Osteocyte (in vitro differentiated cells): ENCODE data around the gene ATG5. TPM values are rescaled to one million over a fixed set of nuclear protein-coding genes. Genes with fewer than 3 reads are reported as not detected.

Experiments used
- DNase-seq: peaks from one replicate; pipeline ENCODE4 v3.0.0; 2021; ENCODE audit warnings: mixed read lengths; ENCODE audit not compliant: unreplicated experiment; ENCODE audit errors: extremely low spot score
- H3K27ac Mint-ChIP-seq: one replicate; pipeline ENCODE4 v1.8.0; 2021; ENCODE audit warnings: mild to moderate bottlenecking, mixed read lengths; ENCODE audit not compliant: unreplicated experiment
- H3K27me3 Mint-ChIP-seq: one replicate; pipeline ENCODE4 v1.8.0; 2021; ENCODE audit warnings: mixed read lengths; ENCODE audit not compliant: unreplicated experiment
- H3K36me3 Mint-ChIP-seq: one replicate; pipeline ENCODE4 v1.8.0; 2021; ENCODE audit warnings: mixed read lengths; ENCODE audit not compliant: unreplicated experiment
- H3K4me1 Mint-ChIP-seq: one replicate; pipeline ENCODE4 v1.8.0; 2021; ENCODE audit warnings: mixed read lengths; ENCODE audit not compliant: unreplicated experiment
- H3K4me3 Mint-ChIP-seq: one replicate; pipeline ENCODE4 v1.8.0; 2021; ENCODE audit warnings: mild to moderate bottlenecking, moderate library complexity, mixed read lengths; ENCODE audit not compliant: unreplicated experiment
- H3K9me3 Mint-ChIP-seq: one replicate; pipeline ENCODE4 v1.8.0; 2021; ENCODE audit warnings: mixed read lengths; ENCODE audit not compliant: unreplicated experiment
- total RNA-seq: library from RNA; stranded (reverse); gene quantifications from 2 replicates; pipeline ENCODE4 v1.2.1, GENCODE V29; 2021
- TF ChIP-seq, protein P1 (sequence below): fragments of 200-600 bp; sonication (generic); IDR thresholded peaks from 2 replicates; pipeline ENCODE4 v1.5.0; 2021; ENCODE audit warnings: antibody characterized with exemption, mild to moderate bottlenecking, moderate library complexity

The ATG5 gene
- total RNA-seq, 1 donor from 2014 or later = 26.0 TPM

- H3K4me1 Mint-ChIP-seq = no peaks in the 10 kb centered on the region
- H3K4me3 Mint-ChIP-seq = no peak overlapping the region
- DNase-seq = no peak
- TF ChIP-seq, protein P1, sequence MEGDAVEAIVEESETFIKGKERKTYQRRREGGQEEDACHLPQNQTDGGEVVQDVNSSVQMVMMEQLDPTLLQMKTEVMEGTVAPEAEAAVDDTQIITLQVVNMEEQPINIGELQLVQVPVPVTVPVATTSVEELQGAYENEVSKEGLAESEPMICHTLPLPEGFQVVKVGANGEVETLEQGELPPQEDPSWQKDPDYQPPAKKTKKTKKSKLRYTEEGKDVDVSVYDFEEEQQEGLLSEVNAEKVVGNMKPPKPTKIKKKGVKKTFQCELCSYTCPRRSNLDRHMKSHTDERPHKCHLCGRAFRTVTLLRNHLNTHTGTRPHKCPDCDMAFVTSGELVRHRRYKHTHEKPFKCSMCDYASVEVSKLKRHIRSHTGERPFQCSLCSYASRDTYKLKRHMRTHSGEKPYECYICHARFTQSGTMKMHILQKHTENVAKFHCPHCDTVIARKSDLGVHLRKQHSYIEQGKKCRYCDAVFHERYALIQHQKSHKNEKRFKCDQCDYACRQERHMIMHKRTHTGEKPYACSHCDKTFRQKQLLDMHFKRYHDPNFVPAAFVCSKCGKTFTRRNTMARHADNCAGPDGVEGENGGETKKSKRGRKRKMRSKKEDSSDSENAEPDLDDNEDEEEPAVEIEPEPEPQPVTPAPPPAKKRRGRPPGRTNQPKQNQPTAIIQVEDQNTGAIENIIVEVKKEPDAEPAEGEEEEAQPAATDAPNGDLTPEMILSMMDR = no peak
- H3K27ac Mint-ChIP-seq = no peak overlapping the region
- peaks cover 4% of the 10 kb centered on the region for H3K36me3 Mint-ChIP-seq
- H3K27me3 Mint-ChIP-seq = no peaks in the 10 kb centered on the region
- H3K9me3 Mint-ChIP-seq = no peaks in the 10 kb centered on the region
These were observed 110.0 kb downstream of the ATG5 start for GRCh38 chr6:106215608-106216007.

GRCh38 chr6:106214531-106214930 is 111.0 kb downstream of the ATG5 start:
- Mint-ChIP-seq H3K4me3 (no peak overlapping the region), H3K27ac (no peak overlapping the region), H3K36me3 (peaks cover 4% of the 10 kb centered on the region), H3K4me1 (no peaks in the 10 kb centered on the region), H3K27me3 (no peaks in the 10 kb centered on the region), H3K9me3 (no peaks in the 10 kb centered on the region)
- TF ChIP-seq, protein P1 = no peak
- no peak for DNase-seq

DNA sequence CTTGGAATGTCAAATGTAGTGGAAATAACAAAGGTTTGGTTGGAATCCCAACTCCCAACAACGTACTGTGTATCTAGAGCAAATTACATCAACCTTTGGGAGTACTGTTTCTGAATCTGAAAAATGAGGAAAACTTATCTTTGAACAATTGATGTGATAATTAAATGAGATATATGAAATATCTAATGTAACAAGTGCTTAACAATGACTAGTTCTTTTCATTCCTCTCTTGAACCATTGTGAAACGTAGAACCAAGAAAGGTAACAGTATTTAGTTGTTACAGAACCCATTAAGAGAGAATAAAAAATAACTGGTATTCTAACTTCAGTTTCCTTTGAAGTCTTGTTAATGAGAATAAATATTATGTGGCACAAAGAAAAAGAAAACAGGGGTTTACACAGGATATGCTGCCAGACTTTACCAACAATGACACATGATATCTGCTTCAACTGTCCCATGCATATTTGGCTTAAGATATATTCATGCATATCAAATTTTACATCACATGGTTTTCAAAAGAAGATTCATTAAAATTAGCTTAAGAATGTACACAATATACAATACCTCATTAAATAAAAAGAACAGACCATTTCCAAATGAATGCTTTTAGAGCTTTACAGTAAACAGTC is 111.8 kb downstream of the ATG5 start:
- no peak overlapping the region for H3K27ac Mint-ChIP-seq
- no peak overlapping the region for H3K4me3 Mint-ChIP-seq
- TF ChIP-seq, protein P1 = no peak
- H3K36me3 Mint-ChIP-seq = peaks cover 4% of the 10 kb centered on the region
- H3K9me3 Mint-ChIP-seq = peaks cover 4% of the 10 kb centered on the region
- DNase-seq = no peak
- no peaks in the 10 kb centered on the region for H3K27me3 Mint-ChIP-seq
- H3K4me1 Mint-ChIP-seq = no peaks in the 10 kb centered on the region

- Mint-ChIP-seq H3K4me3 (no peak overlapping the region), H3K27ac (no peak overlapping the region), H3K27me3 (no peaks in the 10 kb centered on the region), H3K36me3 (peaks cover 4% of the 10 kb centered on the region), H3K4me1 (no peaks in the 10 kb centered on the region), H3K9me3 (peaks cover 4% of the 10 kb centered on the region)
- DNase-seq = no peak
- TF ChIP-seq, protein P1 = no peak
These were observed 113.0 kb downstream of the ATG5 start for GRCh38 chr6:106212576-106212975.

DNA sequence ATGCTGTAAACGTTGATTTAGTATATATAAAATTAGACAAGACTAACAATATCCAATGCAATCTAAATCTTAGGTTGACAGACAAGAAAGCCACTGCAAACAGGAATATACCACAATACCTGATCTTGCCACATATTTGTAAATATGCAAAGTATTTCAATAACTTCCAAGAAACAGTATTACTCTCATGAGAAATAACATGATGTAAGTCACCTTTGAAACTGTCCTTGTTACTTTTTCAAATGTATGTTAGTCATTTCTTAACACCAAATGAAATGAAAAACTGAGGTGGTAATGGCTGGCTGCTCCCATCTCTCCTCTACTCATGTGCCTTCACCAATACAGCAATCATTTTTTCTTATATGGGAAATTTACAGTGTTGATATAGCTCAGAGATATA is 118.7 kb downstream of the ATG5 start:
- no peak overlapping the region for H3K27ac Mint-ChIP-seq
- peaks cover 15% of the 10 kb centered on the region for H3K36me3 Mint-ChIP-seq
- no peak for DNase-seq
- no peak overlapping the region for H3K4me3 Mint-ChIP-seq
- no peaks in the 10 kb centered on the region for H3K4me1 Mint-ChIP-seq
- peaks cover 4% of the 10 kb centered on the region for H3K9me3 Mint-ChIP-seq
- TF ChIP-seq, protein P1 = no peak
- no peaks in the 10 kb centered on the region for H3K27me3 Mint-ChIP-seq
